ENCODE results near the gene IER5L. TPM values are rescaled to one million over a fixed set of nuclear protein-coding genes. Genes with fewer than 3 reads are reported as not detected.

Gene IER5L
- total and polyA plus RNA-seq, 2 experiments from 2014 or later: 21.5 to 77.4 TPM

- Histone ChIP-seq H3K27ac (no peak overlapping the region), H3K36me3 (no peaks in the 10 kb centered on the region), H3K4me1 (ENCODE audit: low read depth) (peaks cover 13% of the 10 kb centered on the region), H3K4me3 (no peak overlapping the region), H3K27me3 (no peaks in the 10 kb centered on the region), H3K9me3 (ENCODE audit: low read depth) (no peaks in the 10 kb centered on the region)
- DNase-seq (ENCODE audit: low read depth in 1 of 2, low spot score in 1 of 2): no peak
- no peak for TF ChIP-seq CTCF (IDR thresholded peaks at IDR 0.05; ENCODE audit: low read depth, low read length)
Measured at GRCh38 chr9:129171993-129172751, 5.9 kb downstream of the IER5L start.

GRCh38 chr9:129170229-129170628 is 7.8 kb downstream of the IER5L start:
- Histone ChIP-seq H3K4me1 (ENCODE audit: low read depth) (peaks cover 8% of the 10 kb centered on the region), H3K9me3 (ENCODE audit: low read depth) (no peaks in the 10 kb centered on the region), H3K4me3 (no peak overlapping the region), H3K27ac (no peak overlapping the region), H3K36me3 (no peaks in the 10 kb centered on the region), H3K27me3 (no peaks in the 10 kb centered on the region)
- no peak for TF ChIP-seq CTCF (IDR thresholded peaks at IDR 0.05; ENCODE audit: low read depth, low read length)
- no peak for DNase-seq (ENCODE audit: low read depth in 1 of 2, low spot score in 1 of 2)

- H3K4me3 ChIP-seq: no peak overlapping the region
- H3K36me3 ChIP-seq: no peaks in the 10 kb centered on the region
- H3K9me3 ChIP-seq (ENCODE audit: low read depth): no peaks in the 10 kb centered on the region
- H3K27ac ChIP-seq: no peak overlapping the region
- peak in 1 of 2 donors; percentile 78 for DNase-seq (ENCODE audit: low read depth in 1 of 2, low spot score in 1 of 2)
- H3K4me1 ChIP-seq (ENCODE audit: low read depth): peaks cover 5% of the 10 kb centered on the region
- H3K27me3 ChIP-seq: no peaks in the 10 kb centered on the region
- no peak for TF ChIP-seq CTCF (IDR thresholded peaks at IDR 0.05; ENCODE audit: low read depth, low read length)
Measured at GRCh38 chr9:129166623-129167557, 11.2 kb downstream of the IER5L start.

- TF ChIP-seq CTCF (IDR thresholded peaks at IDR 0.05; ENCODE audit: low read depth, low read length): no peak
- Histone ChIP-seq H3K4me3 (no peak overlapping the region), H3K27me3 (no peaks in the 10 kb centered on the region), H3K9me3 (ENCODE audit: low read depth) (no peaks in the 10 kb centered on the region), H3K36me3 (no peaks in the 10 kb centered on the region), H3K4me1 (ENCODE audit: low read depth) (peaks cover 5% of the 10 kb centered on the region), H3K27ac (no peak overlapping the region)
- DNase-seq (ENCODE audit: low read depth in 1 of 2, low spot score in 1 of 2): no peak
Measured at GRCh38 chr9:129165198-129165597, 12.9 kb downstream of the IER5L start.

GRCh38 chr9:129164246-129164930 is 13.7 kb downstream of the IER5L start:
- peaks cover 5% of the 10 kb centered on the region for H3K4me1 ChIP-seq (ENCODE audit: low read depth)
- no peaks in the 10 kb centered on the region for H3K36me3 ChIP-seq
- no peaks in the 10 kb centered on the region for H3K27me3 ChIP-seq
- TF ChIP-seq CTCF (IDR thresholded peaks at IDR 0.05; ENCODE audit: low read depth, low read length): no peak
- no peak overlapping the region for H3K4me3 ChIP-seq
- peak overlapping the region; percentile 76 for H3K27ac ChIP-seq
- peak in 1 of 2 donors; percentile 90 for DNase-seq (ENCODE audit: low read depth in 1 of 2, low spot score in 1 of 2)
- H3K9me3 ChIP-seq (ENCODE audit: low read depth): no peaks in the 10 kb centered on the region
